KOPT-K1 (cell line): ENCODE data around the gene ZFR.
"Not testable (repeated sequence)": the region's sequence is repeated elsewhere in the genome, so short reads cannot be mapped to it uniquely, and the experiment has no call there.

Source experiments
- H3K27ac ChIP-seq: fragments of 200-600 bp; sonication (generic); 2 replicates; pipeline ENCODE4 v1.5.1; 2016; ENCODE audit warnings: antibody characterized with exemption, mild to moderate bottlenecking, low read depth, low read length; ENCODE audit not compliant: poor library complexity, severe bottlenecking
- H3K36me3 ChIP-seq: fragments of 200-600 bp; sonication (generic); 2 replicates; pipeline ENCODE4 v1.5.1; 2017; ENCODE audit warnings: antibody characterized with exemption, mild to moderate bottlenecking, low read length, moderate library complexity; ENCODE audit not compliant: insufficient read depth
- H3K9me3 ChIP-seq: fragments of 200-600 bp; sonication (generic); 2 replicates; pipeline ENCODE4 v1.5.1; 2017; ENCODE audit warnings: antibody characterized with exemption, low read length, mild to moderate bottlenecking; ENCODE audit not compliant: insufficient read depth, poor library complexity, severe bottlenecking

ZFR gene

DNA sequence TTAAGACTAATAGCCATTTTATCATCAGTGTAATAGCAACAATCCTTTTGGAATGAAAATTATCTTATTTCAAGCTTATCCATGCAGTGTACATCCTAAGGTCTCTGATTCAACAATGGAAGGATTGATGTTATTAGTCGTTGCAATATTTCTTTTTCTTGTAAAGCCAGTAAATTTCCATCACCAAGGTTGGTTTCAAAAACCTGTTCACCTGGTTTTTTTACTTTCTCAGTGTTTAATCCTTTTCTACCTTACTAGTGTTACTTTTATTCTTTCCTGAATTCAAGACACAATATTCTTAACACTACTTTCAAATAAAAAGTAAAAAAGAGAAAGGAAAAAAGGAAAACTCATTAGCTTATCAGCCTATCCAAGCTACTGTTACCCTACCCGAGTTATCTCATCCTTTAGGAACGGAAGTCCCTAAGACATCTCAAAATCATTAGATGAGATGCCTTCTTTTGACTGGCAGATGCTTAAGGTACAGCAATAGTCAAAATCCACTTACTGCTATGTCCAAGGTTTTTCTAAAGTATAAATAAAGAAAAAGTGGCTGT is 5.4 kb downstream of the ZFR start:
- H3K36me3 ChIP-seq, result peaks cover 52% of the 10 kb centered on the region
- H3K9me3 ChIP-seq, result no peaks in the 10 kb centered on the region
- no peak overlapping the region for H3K27ac ChIP-seq

GRCh38 chr5:32436553-32437242 is 7.8 kb downstream of the ZFR start:
- H3K36me3 ChIP-seq, result peaks cover 68% of the 10 kb centered on the region
- no peaks in the 10 kb centered on the region for H3K9me3 ChIP-seq
- H3K27ac ChIP-seq, result no peak overlapping the region

DNA sequence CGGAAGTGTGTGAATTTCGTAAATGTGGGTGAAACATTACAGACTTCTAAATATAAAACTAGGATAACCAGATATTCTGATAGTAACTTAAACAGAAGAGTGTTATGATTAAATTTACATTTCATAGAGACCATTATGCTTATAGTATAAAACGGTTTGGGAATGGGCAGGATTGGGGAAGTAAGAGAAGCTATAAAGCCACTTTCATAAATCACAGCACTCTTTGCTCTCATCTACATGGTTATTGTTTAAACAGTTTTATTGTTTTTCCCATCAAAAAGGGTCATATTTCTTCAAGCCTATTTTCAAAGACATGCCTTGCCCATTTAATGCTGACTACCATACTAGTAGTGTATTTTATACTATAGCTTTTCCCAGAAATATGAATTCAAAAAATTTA is 9.2 kb downstream of the ZFR start:
- Histone ChIP-seq H3K9me3 (no peaks in the 10 kb centered on the region), H3K36me3 (peaks cover 56% of the 10 kb centered on the region), H3K27ac (no peak overlapping the region)

GRCh38 chr5:32434221-32434620 is 10.3 kb downstream of the ZFR start:
- peaks cover 4% of the 10 kb centered on the region for H3K9me3 ChIP-seq
- H3K27ac ChIP-seq, result no peak overlapping the region
- peaks cover 56% of the 10 kb centered on the region for H3K36me3 ChIP-seq

- Histone ChIP-seq H3K36me3 (peaks cover 72% of the 10 kb centered on the region), H3K9me3 (peaks cover 20% of the 10 kb centered on the region), H3K27ac (no peak overlapping the region)
These were observed 11.9 kb downstream of the ZFR start for GRCh38 chr5:32432633-32433032.

DNA sequence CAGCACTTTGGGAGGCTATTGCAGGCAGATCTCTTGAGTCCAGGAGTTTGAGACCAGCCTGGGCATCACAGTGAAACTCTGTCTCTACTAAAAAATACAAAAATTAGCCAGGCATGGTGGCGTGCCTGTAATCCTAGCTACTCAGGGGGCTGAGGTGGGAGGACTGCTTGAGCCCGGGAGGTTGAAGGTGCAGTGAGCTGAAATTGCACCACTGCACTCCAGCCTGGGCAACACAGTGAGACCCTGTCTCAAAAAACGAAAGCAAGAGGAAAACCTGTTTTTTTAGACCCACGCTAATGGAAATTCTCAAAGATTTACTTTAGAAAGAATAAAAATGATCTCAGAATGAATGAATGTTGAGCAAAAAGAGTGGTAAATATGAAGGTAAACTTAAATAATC is 13.7 kb downstream of the ZFR start:
- Histone ChIP-seq H3K36me3 (peaks cover 82% of the 10 kb centered on the region), H3K9me3 (peaks cover 37% of the 10 kb centered on the region)
- not testable (repeated sequence) for H3K27ac ChIP-seq

GRCh38 chr5:32428426-32428825 is 16.1 kb downstream of the ZFR start:
- Histone ChIP-seq H3K9me3 (peaks cover 41% of the 10 kb centered on the region), H3K27ac (no peak overlapping the region), H3K36me3 (peaks cover 80% of the 10 kb centered on the region)

GRCh38 chr5:32426440-32427151 is 17.9 kb downstream of the ZFR start:
- Histone ChIP-seq H3K36me3 (peaks cover 73% of the 10 kb centered on the region), H3K9me3 (peaks cover 41% of the 10 kb centered on the region), H3K27ac (no peak overlapping the region)

GRCh38 chr5:32422697-32423096 is 21.8 kb downstream of the ZFR start:
- Histone ChIP-seq H3K27ac (no peak overlapping the region), H3K36me3 (peaks cover 76% of the 10 kb centered on the region), H3K9me3 (peaks cover 22% of the 10 kb centered on the region)

- no peak overlapping the region for H3K27ac ChIP-seq
- H3K36me3 ChIP-seq, result peaks cover 76% of the 10 kb centered on the region
- peaks cover 6% of the 10 kb centered on the region for H3K9me3 ChIP-seq
These were observed 23.5 kb downstream of the ZFR start for GRCh38 chr5:32421075-32421474.

- Histone ChIP-seq H3K36me3 (peaks cover 76% of the 10 kb centered on the region), H3K27ac (no peak overlapping the region), H3K9me3 (peaks cover 4% of the 10 kb centered on the region)
These were observed 24.0 kb downstream of the ZFR start for GRCh38 chr5:32420506-32420905.

- peaks cover 4% of the 10 kb centered on the region for H3K9me3 ChIP-seq
- peaks cover 78% of the 10 kb centered on the region for H3K36me3 ChIP-seq
- no peak overlapping the region for H3K27ac ChIP-seq
These were observed 24.7 kb downstream of the ZFR start for GRCh38 chr5:32419791-32420190.

- no peak overlapping the region for H3K27ac ChIP-seq
- H3K36me3 ChIP-seq, result peaks cover 100% of the 10 kb centered on the region
- H3K9me3 ChIP-seq, result no peaks in the 10 kb centered on the region
These were observed 30.9 kb downstream of the ZFR start for GRCh38 chr5:32413466-32414263.

DNA sequence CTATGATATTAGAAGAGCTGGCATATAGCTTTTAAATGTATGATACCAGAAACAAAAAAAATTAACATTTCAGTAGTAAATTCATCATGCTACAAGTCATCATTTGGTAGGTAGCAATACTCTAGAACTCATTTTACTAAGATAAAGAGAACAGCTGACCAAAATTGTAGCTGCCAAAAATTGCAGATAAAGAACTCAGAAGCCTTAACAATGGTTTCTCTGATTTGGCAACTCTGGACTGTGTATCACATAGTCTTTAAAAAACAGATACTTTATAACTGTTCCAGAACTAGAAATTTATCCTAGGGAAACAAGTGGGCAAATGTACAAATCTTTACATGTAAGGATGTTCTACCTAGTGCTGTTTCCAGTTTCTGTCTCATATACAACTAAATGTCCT is 33.9 kb downstream of the ZFR start:
- Histone ChIP-seq H3K36me3 (peaks cover 100% of the 10 kb centered on the region), H3K9me3 (no peaks in the 10 kb centered on the region), H3K27ac (no peak overlapping the region)

DNA sequence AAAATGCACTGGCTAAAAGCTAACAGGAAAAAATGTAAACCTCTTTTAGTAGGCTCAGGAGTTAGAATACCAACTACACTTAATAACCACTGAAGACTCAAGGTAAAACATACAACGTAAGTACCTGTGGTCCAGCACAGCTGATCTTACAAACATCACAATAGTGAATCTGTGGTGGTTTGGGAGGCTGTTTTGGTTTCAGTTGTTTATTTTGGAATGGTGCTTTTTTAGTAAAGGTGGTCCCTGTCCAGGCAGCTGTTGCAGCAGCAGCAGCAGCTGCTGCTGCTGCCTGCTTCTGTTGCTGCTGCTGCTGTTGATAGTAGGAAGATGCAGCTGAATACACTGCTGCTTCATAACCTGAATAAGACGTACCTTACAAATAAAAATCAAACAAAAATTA is 37.9 kb downstream of the ZFR start:
- Histone ChIP-seq H3K27ac (no peak overlapping the region), H3K9me3 (no peaks in the 10 kb centered on the region), H3K36me3 (peaks cover 100% of the 10 kb centered on the region)
